HG02938 (cell line): Measurements from ENCODE around the gene NOXA1.

Experiments used
- ATAC-seq: cut with Tn5 transposase; IDR thresholded peaks from one replicate; pipeline ENCODE4 v1.9.1; 2021; ENCODE audit warnings: mild to moderate bottlenecking, moderate library complexity; ENCODE audit not compliant: unreplicated experiment

NOXA1 gene

GRCh38 chr9:137453643-137454081 lies 30.5 kb downstream of the NOXA1 start:
- no peak for ATAC-seq

- no peak for ATAC-seq
Observed at GRCh38 chr9:137454145-137454596, 31.0 kb downstream of the NOXA1 start.

GRCh38 chr9:137454597-137455358 lies 31.6 kb downstream of the NOXA1 start:
- no peak for ATAC-seq

GRCh38 chr9:137455359-137455991 lies 32.3 kb downstream of the NOXA1 start:
- ATAC-seq: no peak

GRCh38 chr9:137456061-137456863 lies 33.1 kb downstream of the NOXA1 start:
- ATAC-seq: no peak

- no peak for ATAC-seq
Observed at GRCh38 chr9:137456864-137457405, 33.7 kb downstream of the NOXA1 start.

GRCh38 chr9:137457406-137458193 lies 34.4 kb downstream of the NOXA1 start:
- no peak for ATAC-seq

GRCh38 chr9:137458194-137459151 lies 35.3 kb downstream of the NOXA1 start:
- no peak for ATAC-seq

GRCh38 chr9:137459152-137459600 lies 36.0 kb downstream of the NOXA1 start, which contains the start of gene NSMF:
TSS of gene NSMF (minus strand) at chr9:137459334. CDS start at chr9:137459102, 232 bp downstream.
- peak; percentile 45 for ATAC-seq

GRCh38 chr9:137459601-137460362 lies 36.6 kb downstream of the NOXA1 start:
- no peak for ATAC-seq

GRCh38 chr9:137460363-137461315 lies 37.4 kb downstream of the NOXA1 start:
- no peak for ATAC-seq

GRCh38 chr9:137461316-137461662 lies 38.1 kb downstream of the NOXA1 start:
- no peak for ATAC-seq

- ATAC-seq: peak; percentile 69
Observed at GRCh38 chr9:137461663-137462395, 38.6 kb downstream of the NOXA1 start.

- ATAC-seq: no peak
Observed at GRCh38 chr9:137462396-137462985, 39.3 kb downstream of the NOXA1 start.

- no peak for ATAC-seq
Observed at GRCh38 chr9:137462986-137463930, 40.1 kb downstream of the NOXA1 start.
